ENCODE results near the gene CLEC19A. TPM values are rescaled to one million over a fixed set of nuclear protein-coding genes. Genes with fewer than 3 reads are reported as not detected.

Gene CLEC19A
- total RNA-seq, 1 experiment from 2014 or later: 0.41 TPM

GRCh38 chr16:19241512-19241911 is 44.0 kb upstream of the CLEC19A start:
- no TSS peak for BruUV-seq (replicated peaks)
- H4K20me1 ChIP-seq (ENCODE audit: insufficient read depth): no peaks in the 10 kb centered on the region
- H3K79me2 ChIP-seq (ENCODE audit: low read depth): no peaks in the 10 kb centered on the region
- ChIA-PET CTCF (no interaction called here), POLR2A (ENCODE audit: unreplicated experiment) (interaction anchor here (0.6 kb wide), 1 partner anchor 15 kb away, joined by 6 read pairs; no protein-coding TSS in a partner anchor)
- DNase-seq: no peak
- H3K36me3 ChIP-seq (ENCODE audit: low read depth): no peaks in the 10 kb centered on the region
- no peak overlapping the region for H2AFZ ChIP-seq
- H3K9me3 ChIP-seq (ENCODE audit: insufficient read depth, low read depth): no peaks in the 10 kb centered on the region
- H3K4me1 ChIP-seq (replicated peaks; ENCODE audit: insufficient read depth): peaks cover 30% of the 10 kb centered on the region
- no peak overlapping the region for H3K27ac ChIP-seq
- intact Hi-C loops (cut with micrococcal nuclease; ENCODE audit: unreplicated experiment): no loop called here
- H3K9me2 ChIP-seq (ENCODE audit: insufficient read depth): no peaks in the 10 kb centered on the region
- no peak overlapping the region for H3K4me2 ChIP-seq
- H3K4me3 ChIP-seq: no peak overlapping the region
- peaks cover 12% of the 10 kb centered on the region; the same call in 1 of the 2 replicates for H3F3A ChIP-seq (ENCODE audit: insufficient read depth, low read depth)
- no peak for TF ChIP-seq EZH2 (IDR thresholded peaks at IDR 0.05; ENCODE audit: low read depth)
- no peak for TF ChIP-seq CTCF (conservative IDR thresholded peaks at IDR 0.05)
- no peaks in the 10 kb centered on the region for H3K27me3 ChIP-seq (ENCODE audit: insufficient read depth, low read depth)

- no peak overlapping the region for H2AFZ ChIP-seq
- no peaks in the 10 kb centered on the region for H3K27me3 ChIP-seq (ENCODE audit: insufficient read depth, low read depth)
- intact Hi-C loops (cut with micrococcal nuclease; ENCODE audit: unreplicated experiment): no loop called here
- peak overlapping the region; percentile 30; the same call in 1 of the 2 replicates for H3K27ac ChIP-seq
- peaks cover 24% of the 10 kb centered on the region for H3K4me1 ChIP-seq (replicated peaks; ENCODE audit: insufficient read depth)
- H3K4me3 ChIP-seq: no peak overlapping the region
- H3K36me3 ChIP-seq (ENCODE audit: low read depth): no peaks in the 10 kb centered on the region
- BruUV-seq (replicated peaks): no TSS peak
- POLR2A ChIA-PET (ENCODE audit: unreplicated experiment): interaction anchor here (0.6 kb wide), 1 partner anchor 16 kb away, joined by 6 read pairs; no protein-coding TSS in a partner anchor
- no peaks in the 10 kb centered on the region for H3K9me2 ChIP-seq (ENCODE audit: insufficient read depth)
- TF ChIP-seq CTCF (conservative IDR thresholded peaks at IDR 0.05): no peak
- TF ChIP-seq EZH2 (IDR thresholded peaks at IDR 0.05; ENCODE audit: low read depth): no peak
- peak overlapping the region; percentile 42; the same call in 1 of the 2 replicates for H3K4me2 ChIP-seq
- peaks cover 5% of the 10 kb centered on the region; the same call in 1 of the 2 replicates for H3F3A ChIP-seq (ENCODE audit: insufficient read depth, low read depth)
- H3K9me3 ChIP-seq (ENCODE audit: insufficient read depth, low read depth): no peaks in the 10 kb centered on the region
- no peaks in the 10 kb centered on the region for H4K20me1 ChIP-seq (ENCODE audit: insufficient read depth)
- H3K79me2 ChIP-seq (ENCODE audit: low read depth): no peaks in the 10 kb centered on the region
- no peak for DNase-seq
- CTCF ChIA-PET: interaction anchor here (0.5 kb wide), 1 partner anchor 61 kb away, joined by 3 read pairs; no protein-coding TSS in a partner anchor
These were observed 43.3 kb upstream of the CLEC19A start for GRCh38 chr16:19242186-19242585.

- POLR2A ChIA-PET (ENCODE audit: unreplicated experiment): no interaction called here
- no TSS peak for BruUV-seq (replicated peaks)
- peaks cover 4% of the 10 kb centered on the region; the same call in 1 of the 2 replicates for H3F3A ChIP-seq (ENCODE audit: insufficient read depth, low read depth)
- TF ChIP-seq EZH2 (IDR thresholded peaks at IDR 0.05; ENCODE audit: low read depth) (no peak), CTCF (conservative IDR thresholded peaks at IDR 0.05) (peak; percentile 43; the same call in 1 of the 2 replicates)
- no peaks in the 10 kb centered on the region for H3K9me2 ChIP-seq (ENCODE audit: insufficient read depth)
- no peaks in the 10 kb centered on the region for H3K27me3 ChIP-seq (ENCODE audit: insufficient read depth, low read depth)
- peak in 1 of 2 experiments; percentile 72 for DNase-seq
- intact Hi-C loops (cut with micrococcal nuclease; ENCODE audit: unreplicated experiment): no loop called here
- peak overlapping the region; percentile 30; the same call in 1 of the 2 replicates for H3K27ac ChIP-seq
- H3K4me1 ChIP-seq (replicated peaks; ENCODE audit: insufficient read depth): peaks cover 18% of the 10 kb centered on the region
- CTCF ChIA-PET: no interaction called here
- no peaks in the 10 kb centered on the region for H3K9me3 ChIP-seq (ENCODE audit: insufficient read depth, low read depth)
- H3K4me3 ChIP-seq: no peak overlapping the region
- no peak overlapping the region for H2AFZ ChIP-seq
- no peaks in the 10 kb centered on the region for H3K79me2 ChIP-seq (ENCODE audit: low read depth)
- peak overlapping the region; percentile 42 for H3K4me2 ChIP-seq
- H4K20me1 ChIP-seq (ENCODE audit: insufficient read depth): no peaks in the 10 kb centered on the region
- H3K36me3 ChIP-seq (ENCODE audit: low read depth): no peaks in the 10 kb centered on the region; the same call in 1 of the 2 replicates
These were observed 42.5 kb upstream of the CLEC19A start for GRCh38 chr16:19242987-19243575.

Data from PC-9 (cell line).